MV-4-11 (cell line): Measurements from ENCODE around the gene DLX6.
"Not testable (repeated sequence)": the region's sequence is repeated elsewhere in the genome, so short reads cannot be mapped to it uniquely, and the experiment has no call there.

ENCODE experiments used
- DNase-seq: peaks from one replicate; lab custom pipeline; 2025; lab: John Stamatoyannopoulos, UW

The DLX6 gene

DNA sequence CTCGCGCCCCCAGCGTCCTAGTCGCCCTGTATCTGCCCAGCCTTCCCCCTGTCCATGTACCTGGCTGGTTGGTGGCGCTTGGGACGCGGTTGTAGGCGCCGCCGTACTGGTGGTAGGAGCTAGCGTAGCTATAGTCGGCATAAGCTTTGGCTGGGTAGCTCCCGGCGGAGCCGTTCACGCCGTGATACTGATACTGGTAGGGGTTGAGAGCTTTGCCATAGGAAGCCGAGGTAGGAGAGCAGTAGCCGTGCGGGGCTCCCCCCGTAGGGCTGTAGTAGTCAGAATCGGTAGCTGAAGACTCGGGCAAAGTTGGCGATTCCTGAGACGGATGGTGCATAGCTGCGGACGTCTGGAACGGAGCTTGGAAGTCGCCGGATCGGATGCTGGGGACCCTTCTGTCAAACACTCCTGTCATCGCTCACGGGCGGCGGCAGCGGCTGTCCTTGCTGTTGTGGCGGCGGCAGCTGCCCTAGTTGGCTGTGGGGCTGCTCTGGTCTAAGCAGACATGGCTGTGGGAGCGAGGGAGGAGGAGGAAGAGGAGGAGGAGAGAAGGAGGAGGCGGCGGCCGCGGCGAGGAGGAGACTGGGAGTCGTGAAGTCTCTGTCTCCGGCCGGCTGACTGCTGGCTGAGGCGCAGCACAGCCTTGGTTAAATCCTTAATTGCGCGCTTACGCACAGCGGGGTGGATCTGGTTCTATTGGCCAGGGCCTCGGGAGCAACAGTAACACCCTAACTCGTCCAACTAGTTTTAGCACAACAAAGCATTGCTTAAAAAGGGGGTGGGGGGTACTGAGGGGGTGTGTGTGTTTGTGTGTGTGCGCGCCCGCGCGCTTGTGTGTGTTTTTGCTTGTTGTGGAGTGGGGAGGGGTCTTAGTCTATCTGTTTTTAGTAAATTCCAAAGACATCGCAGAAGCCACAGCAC lies 19.1 kb downstream of the DLX6 start, which contains the start of gene DLX5:
DLX5 (minus strand) TSS at position 623 of the 921 bp plus-strand sequence; CDS start at position 415, 208 bp downstream.
- no peak for DNase-seq

DNA sequence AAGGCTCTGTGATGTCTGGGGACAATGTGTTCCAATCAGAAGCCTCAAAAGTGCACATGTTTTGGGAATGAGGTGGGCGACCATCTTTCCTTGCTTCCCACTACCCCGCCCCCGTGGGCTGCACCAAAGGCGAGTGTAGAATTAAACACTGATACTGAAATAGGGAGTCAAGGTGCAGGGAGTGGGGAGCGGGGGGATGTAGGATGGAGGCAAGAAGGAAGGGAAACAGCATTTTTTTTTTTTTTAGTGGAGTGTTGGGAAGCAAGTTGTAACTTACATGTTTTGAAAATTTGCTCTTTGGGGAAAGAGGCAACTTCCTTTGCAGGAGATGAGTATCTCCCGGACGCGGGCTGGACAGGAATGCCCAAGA lies 19.8 kb downstream of the DLX6 start:
- no peak for DNase-seq

DNA sequence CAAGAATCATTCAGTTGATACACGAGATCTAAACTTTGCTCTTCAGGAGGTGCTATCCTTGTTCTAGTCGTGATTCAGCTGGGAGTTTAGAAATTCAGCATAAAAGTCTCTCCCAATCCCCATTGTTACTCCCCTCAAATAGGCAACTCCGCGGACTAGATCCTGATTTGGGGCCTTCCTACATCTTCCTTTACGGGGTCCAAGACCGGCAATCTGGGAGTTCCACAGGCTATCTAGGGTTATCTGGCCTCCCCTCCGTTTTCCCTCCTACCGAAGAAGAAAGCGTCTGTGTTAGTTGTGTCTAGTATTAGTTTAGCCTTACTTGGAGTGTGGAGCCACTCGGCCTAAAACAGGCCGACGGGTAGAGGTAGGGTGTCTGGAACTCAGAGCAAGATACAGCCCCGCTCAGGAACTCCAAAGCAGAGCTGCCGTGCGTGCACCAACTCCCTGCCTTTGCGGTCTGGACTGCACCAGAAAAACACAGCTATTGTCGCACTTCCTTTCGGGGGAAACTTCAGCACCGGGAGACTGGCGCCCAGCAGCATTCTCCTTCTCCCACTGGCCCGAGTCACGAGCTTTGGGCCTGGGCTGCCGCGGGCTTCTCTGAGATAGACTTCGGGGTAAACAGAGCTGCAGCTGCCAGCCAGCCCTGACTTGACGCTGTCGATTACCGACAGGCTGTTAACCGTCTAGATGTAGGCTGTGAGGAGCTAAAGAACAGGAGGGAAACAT lies 20.8 kb downstream of the DLX6 start:
- peak; percentile 3 for DNase-seq

DNA sequence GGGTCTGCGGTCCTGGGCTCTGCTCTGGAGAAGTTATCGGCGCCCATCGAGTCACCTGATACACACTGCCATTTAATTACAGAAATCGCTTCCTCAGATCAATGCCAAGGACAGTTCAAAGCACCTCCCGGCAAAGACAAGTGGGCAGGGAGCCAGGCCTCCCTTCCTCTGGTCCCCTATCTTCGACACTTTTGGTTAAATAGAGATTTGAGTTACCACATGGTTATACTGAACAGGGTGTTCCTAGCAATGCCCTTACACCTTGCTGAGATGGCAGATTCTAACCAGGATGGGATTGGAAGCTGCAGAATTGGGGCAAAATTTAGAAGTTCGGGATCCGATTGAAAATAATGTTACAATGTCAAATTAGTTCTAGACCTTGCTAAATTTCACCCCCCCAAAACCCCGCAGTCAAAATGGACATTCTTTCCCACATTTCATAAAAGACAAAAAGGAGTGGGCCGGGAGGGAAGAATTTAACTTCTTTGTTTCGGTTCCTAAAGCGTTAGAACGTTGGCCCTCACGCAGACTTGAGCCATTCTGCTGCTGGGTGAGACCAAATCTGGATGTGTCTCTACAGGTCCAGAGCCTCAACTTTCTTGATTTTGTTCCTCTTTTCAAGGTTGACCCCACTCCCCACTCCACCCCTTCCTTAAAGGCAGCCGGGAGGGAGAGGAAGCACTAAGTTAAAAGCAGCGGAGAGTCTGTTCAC lies 21.5 kb downstream of the DLX6 start:
- peak; percentile 90 for DNase-seq

DNA sequence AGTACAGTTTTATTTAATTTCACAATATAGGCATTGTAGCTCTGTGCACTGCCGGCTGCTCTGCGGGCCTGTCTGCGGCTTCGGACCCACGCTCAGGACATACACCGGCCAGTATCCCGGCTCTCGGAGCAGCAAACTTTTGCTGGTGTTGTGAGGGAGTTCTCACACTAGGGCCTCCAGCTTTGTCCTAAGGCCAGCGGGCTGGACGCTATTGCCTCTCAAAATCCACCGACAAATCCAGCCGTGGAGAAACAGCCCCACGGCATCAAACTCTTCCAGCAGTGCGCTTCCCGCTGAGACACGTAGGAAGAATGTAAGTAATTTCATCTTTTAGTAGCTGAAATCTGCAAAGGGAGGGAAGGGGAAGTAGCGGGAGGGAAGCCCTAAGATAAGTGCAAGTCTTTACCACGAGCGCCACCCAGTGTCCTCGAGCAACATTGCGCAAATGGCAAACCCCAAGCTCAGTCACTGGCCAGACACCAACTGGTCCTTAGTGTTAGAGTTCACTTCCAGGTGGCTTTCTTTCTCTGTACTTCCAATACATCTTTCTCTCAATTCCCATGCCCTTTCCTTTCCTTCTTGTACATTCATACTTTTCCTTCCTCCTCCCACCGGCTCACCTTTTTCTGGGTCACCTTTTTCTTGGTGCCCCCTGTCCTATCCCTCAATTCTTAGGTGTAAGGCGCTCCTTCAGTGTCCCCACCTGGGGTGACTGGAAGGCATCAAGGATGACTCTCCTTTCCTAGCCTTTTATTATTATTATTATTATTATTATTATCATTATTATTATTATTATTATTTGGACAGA lies 22.3 kb downstream of the DLX6 start:
- peak; percentile 72 for DNase-seq

DNA sequence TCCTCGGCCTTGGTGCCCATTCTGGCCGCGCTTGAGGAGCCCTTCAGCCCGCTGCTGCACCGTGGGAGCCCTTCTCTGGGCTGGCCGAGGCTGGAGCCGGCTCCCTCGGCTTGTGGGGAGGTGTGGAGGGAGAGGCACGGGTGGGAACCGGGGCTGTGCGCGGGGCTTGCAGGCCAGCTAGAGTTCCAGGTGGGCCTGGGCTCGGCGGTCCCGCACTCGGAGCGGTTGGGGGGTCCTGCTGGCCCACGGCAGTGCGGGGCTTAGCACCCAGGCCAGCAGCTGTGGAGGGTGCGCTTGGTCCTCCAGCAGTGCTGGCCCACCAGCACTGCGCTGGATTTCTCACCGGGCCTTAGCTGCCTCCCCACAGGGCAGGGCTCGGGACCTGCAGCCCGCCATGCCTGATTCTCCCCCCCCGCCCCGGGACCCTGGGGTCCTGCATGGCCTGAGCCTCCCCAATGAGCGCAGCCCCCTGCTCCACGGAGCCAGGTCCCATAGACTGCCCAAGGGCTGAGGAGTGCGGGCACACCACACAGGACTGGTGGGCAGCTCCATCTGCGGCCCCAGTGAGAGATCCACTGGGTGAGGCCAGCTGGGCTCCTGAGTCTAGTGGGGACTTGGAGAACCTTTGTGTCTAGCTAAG lies 29.0 kb downstream of the DLX6 start:
- DNase-seq = not testable (repeated sequence)

DNA sequence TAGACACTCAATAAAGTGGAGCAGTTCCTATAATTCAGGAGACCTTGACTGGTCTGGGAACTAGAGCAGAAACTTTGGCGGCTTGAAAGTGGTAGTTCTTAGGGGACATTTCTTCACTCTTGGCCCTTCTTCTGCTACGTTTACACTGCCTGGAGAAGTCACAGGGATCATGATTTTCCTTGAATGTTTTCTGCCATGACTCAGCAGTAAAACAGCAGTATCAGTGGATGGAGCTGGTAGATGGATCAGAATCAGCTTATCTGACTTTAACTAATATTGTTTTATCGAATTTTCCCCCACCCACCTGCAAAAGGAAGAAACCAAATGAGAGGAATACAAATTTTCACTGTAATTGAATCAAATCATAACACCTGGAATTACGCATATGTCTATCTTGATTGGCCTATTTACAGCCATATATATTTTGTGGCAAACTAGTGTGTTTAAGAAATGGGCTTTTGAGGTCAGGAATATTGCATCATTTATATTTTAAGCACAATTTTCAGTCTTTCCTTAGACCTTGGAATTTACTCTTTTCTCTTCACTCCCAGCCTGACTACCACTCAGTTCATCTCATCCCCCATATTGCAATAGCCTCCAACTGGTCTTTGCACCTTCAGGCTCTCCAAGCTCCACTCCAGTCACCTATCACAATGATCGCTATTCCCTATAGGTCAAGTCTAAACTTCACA lies 34.2 kb downstream of the DLX6 start:
- DNase-seq = no peak

DNA sequence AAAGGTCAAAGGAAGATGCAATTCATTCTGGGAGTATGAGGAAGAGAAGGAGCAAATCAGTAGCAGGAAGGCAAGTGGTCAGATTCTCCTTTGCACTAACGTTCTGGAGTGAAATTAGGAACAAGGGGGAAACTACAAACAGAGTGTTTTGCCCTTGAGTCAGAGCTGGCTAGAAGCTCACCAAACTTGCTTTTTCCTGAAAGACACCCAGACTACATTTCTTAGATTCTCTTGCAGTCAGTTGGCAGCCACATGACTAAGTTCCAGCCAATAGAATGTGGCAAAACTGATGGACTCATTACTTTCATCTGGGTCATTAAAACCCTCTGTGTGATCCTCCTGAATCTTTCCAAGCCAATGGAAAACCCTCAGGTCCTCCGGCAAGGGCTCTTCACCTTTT lies 37.9 kb downstream of the DLX6 start:
- DNase-seq = no peak
